HG03060 (cell line): ENCODE data around the gene MMP14.
"Not testable (repeated sequence)": the region's sequence is repeated elsewhere in the genome, so short reads cannot be mapped to it uniquely, and the experiment has no call there.

Experiments
- ATAC-seq: cut with Tn5 transposase; IDR thresholded peaks from one replicate; pipeline ENCODE4 v1.9.1; 2021; ENCODE audit warnings: low read depth, moderate number of reproducible peaks; ENCODE audit not compliant: unreplicated experiment

The MMP14 gene

DNA sequence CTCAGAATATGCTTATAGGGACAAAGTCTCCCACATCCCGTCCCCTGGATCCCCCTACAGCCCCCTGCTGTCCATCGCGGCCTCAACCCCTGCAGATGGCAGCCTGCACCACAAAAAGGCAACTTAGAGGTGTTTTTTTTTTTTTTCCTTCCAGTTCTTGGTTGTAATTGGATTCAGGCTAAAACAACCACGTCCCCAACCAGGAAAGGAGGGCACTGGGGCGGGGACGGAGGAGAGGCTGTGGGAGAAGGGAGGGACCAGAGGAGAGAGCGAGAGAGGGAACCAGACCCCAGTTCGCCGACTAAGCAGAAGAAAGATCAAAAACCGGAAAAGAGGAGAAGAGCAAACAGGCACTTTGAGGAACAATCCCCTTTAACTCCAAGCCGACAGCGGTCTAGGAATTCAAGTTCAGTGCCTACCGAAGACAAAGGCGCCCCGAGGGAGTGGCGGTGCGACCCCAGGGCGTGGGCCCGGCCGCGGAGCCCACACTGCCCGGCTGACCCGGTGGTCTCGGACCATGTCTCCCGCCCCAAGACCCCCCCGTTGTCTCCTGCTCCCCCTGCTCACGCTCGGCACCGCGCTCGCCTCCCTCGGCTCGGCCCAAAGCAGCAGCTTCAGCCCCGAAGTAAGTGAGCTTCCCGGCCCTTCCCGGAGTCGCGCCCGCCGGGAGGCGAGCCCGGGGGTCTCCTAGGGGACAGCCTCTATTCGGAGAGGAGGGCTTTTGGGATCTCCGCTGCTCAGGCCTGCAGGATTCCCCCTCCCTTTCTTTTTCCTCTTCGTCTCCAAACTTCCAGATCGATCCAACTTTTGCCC, at the start of gene MMP14:
TSS of gene MMP14 (plus strand) at position 285 of the 813 bp plus-strand sequence. CDS start at position 518, 233 bp downstream.
- ATAC-seq: no peak

GRCh38 chr14:22786685-22787084, 49.7 kb upstream of the MMP14 start:
- ATAC-seq: no peak

GRCh38 chr14:22791301-22791700, 45.1 kb upstream of the MMP14 start:
- no peak for ATAC-seq

DNA sequence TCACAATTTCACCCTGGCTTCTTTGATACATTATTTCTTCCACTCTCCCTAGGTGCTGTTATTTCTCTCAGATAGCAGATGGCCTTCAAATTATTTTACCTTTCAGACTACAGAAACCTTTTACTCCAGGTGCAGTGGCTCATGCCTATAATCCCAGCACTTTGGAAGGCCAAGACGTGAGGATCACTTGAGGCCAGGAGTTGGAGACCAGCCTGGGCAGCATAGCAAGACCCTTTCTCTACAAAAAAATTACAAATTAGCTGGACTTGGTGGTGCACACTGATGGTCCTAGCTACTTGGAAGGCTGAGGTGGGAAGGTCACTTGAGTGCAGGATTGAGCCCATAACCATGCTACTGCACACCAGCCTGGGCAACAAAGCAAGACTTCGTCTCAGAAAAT, 44.2 kb upstream of the MMP14 start:
- ATAC-seq: no peak

- not testable (repeated sequence) for ATAC-seq
These were observed 42.8 kb upstream of the MMP14 start for GRCh38 chr14:22793550-22793949.

DNA sequence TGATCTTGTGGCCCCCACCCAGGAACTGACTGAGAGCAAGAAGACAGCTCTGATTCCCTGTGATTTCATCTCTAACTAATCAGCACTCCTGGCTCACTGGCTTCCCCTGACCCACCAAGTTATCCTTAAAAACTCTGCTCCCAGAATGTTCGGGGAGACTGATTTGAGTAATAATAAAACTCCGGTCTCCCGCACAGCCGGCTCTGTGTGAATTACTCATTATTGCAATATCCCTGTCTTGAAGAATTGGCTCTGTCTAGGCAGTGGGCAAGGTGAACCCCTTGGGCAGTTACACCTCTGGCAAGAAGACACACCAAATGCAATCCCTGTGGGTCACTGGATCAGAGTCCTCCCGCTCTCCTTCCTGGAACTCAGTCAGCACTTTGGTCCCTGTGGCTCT, 42.4 kb upstream of the MMP14 start:
- no peak for ATAC-seq

DNA sequence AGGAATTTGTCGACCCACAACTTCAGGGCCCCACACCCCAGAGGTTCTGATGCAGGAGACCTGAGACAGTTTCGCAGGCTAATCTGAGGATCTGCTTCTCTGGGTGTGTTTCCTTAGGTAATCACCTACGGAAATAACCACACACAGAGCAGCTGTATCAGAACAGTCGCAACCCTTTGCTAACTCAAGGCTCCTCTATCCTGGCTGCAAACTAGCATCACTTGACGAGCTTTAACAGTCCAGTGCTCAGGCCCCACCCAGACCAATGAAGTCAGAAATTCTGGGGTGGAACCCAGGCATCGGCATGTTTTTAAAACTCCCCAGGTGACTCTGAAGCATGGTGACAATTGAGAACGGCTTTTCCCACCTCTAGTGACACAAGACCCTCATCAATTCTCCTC, 41.8 kb upstream of the MMP14 start:
- ATAC-seq: peak; percentile 46

DNA sequence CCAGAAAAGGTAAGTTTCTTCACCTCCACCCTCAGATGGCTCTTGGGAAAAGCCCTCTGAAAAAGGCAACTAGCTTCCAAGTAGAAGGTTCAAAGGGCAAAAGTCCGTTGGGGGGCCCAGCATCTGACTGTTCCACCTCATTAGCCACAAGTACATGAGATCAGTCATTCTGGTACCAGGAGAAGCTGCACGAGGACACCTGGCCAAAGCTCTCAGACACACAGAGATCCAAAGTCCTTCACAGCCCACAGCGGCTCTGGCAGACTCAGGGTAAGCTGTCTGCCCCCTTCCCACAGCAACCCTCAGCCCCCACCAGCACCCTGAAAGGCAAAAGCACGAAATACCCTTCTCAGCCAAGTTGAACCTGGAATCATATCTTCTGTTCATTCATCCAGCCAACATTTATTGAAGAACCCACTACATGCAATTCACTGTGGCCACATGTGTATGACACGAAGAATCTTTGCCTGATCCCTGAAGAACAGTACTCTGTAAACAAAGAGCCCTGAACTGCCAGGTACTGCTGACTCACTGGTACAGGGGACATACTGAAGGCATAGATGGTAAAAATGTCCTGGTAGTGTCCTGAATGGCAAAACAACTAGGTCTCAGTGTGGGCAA, 40.2 kb upstream of the MMP14 start:
- ATAC-seq: no peak

GRCh38 chr14:22797017-22797917, 39.1 kb upstream of the MMP14 start:
- no peak for ATAC-seq

- ATAC-seq: no peak
These were observed 37.9 kb upstream of the MMP14 start for GRCh38 chr14:22798528-22798927.

DNA sequence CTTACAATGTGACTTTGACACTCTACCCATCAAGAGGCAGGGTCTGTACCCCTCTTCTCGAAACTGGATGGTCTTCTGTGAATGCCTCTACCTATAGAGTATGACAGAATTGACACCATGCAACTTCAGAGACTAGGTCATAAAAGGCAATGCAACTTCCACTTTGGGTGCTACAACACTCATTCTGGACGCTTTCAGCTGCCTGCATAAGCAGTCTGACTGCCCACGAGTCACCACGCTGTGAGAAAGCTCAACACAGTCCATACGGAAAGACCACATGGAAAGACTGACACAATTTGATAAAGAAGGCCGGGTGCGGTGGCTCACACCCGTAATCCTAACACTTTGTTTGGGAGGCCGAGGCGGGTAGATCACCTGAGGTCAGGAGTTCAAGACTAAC, 36.0 kb upstream of the MMP14 start:
- ATAC-seq: no peak

DNA sequence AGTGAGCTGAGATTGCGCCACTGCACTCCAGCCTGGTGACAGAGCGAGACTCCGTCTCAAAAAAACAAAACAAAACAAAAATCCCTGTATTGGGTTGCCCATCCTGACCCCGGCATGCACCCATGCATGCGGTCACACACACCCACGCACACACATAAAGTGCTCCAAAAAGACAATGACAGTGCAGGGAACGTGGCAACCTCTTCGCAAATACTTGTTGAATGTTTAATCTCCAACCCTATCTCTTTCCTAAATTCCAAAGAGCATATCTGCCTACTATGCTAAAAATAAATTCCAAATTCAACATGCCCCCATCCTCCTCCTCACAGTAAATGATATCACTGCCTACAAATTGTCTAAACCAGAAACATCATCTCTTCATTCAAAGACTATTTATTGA, 34.7 kb upstream of the MMP14 start:
- no peak for ATAC-seq

GRCh38 chr14:22802860-22803686, 33.3 kb upstream of the MMP14 start:
- ATAC-seq: no peak

- ATAC-seq: no peak
These were observed 32.8 kb upstream of the MMP14 start for GRCh38 chr14:22803687-22803974.

GRCh38 chr14:22805235-22805634, 31.1 kb upstream of the MMP14 start:
- not testable (repeated sequence) for ATAC-seq

- ATAC-seq: no peak
These were observed 28.8 kb upstream of the MMP14 start for GRCh38 chr14:22807432-22808087.

DNA sequence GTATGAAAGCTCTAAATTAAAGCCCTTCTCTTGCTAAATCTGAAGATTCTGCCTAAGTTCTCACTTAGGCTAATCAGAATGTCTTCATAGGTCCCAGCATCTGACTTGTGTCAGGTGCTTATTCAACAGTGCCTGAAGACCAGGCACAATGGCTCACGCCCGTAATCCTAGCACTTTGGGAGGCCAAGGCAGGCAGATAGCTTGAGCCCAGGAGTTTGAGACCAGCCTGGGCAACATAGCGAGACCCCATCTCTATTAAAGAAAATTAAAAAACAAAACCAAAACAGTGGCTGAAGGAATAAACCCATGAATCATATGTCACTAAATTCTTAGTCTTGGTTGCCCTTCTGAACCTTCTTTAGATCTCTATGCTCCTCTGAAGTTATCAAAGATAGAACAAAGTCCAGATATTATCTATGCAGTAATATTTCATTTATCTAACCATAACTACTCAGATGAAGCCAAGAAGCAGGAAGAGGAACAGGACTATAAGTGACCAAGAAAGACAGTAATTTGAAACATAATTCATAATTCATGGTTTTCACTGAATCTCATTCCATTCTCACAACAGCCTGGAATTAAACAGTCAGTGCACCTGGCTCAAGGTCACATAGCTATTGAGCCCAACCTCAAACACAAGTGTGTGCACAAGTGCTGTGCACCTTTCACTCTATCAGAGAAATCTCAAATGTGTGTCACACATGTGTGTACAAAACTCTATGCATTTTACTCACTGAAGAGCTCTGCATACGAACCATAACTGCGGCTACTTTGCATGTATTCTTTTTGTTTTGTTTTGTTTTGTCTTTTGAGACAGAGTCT, 27.8 kb upstream of the MMP14 start:
- no peak for ATAC-seq

DNA sequence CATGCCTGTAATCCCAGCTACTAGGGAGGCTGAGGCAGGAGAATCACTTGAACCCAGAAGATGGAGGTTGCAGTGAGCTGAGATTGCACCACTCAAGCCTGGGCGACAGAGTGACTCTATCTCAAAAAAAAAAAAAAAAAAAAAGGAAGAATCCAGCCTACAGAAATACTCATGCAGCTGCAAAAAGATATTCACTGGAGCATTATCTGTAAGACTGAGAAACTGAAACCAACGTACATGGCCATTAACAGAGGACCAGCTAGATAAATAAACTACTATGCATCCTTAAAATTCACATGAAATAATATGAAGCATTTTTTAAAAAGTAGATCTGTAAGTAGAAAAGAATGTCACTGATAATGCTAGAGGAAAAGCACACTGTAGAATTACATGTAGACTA, 24.7 kb upstream of the MMP14 start:
- ATAC-seq: no peak

DNA sequence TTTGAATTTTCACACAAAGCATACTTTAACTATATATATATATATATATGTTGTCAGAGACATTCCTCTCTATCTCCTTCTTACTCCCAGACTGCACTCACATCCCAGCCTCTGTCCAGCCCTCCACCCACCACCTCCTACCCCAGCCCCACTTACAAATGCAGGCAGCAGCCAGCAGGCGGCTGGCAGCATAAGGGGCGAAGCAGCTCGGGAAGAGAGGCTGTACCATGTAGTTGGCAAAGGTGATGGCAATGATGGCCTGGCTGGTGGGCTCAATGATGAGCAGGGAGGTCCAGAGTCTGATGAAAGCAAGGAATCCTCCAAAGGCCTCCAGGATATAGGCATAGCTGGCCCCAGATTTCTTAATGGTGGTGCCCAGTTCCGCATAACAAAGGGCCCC, 23.6 kb upstream of the MMP14 start:
- ATAC-seq: no peak
